HepG2 (cell line): ENCODE results near the gene TMPRSS11F. TPM values are rescaled to one million over a fixed set of nuclear protein-coding genes. Genes with fewer than 3 reads are reported as not detected.

ENCODE experiments used
- NR2F6 ChIP-seq, 2 experiments: IDR thresholded peaks; 2 replicates each; pipeline ENCODE4 v1.6.1; 2016; ENCODE audit warnings: antibody characterized with exemption in 1 of 2, mild to moderate bottlenecking in 1 of 2
- RAD21 ChIP-seq: fragments of 450-650 bp; formaldehyde crosslinking; IDR thresholded peaks from 2 replicates; pipeline ENCODE4 v1.5.0; 2020; ENCODE audit warnings: mild to moderate bottlenecking
- SETDB1 ChIP-seq: sonication (generic); formaldehyde crosslinking; IDR thresholded peaks from 2 replicates; pipeline ENCODE4 v1.5.1; 2020; ENCODE audit warnings: missing genetic modification reagents, mild to moderate bottlenecking, borderline replicate concordance
- SMC3 ChIP-seq: IDR thresholded peaks from 2 replicates; pipeline ENCODE4 v1.6.1; 2011; ENCODE audit warnings: low read length, improper control_type of control experiment
- SNAI1 ChIP-seq: sonication (generic); formaldehyde crosslinking; IDR thresholded peaks from 2 replicates; pipeline ENCODE4 v1.5.0; 2020; ENCODE audit warnings: mild to moderate bottlenecking, missing genetic modification reagents, borderline replicate concordance
- ZFP62 ChIP-seq: sonication (generic); formaldehyde crosslinking; IDR thresholded peaks from 2 replicates; pipeline ENCODE4 v1.4.0; 2020; ENCODE audit warnings: missing genetic modification reagents
- ZKSCAN8 ChIP-seq: IDR thresholded peaks from 2 replicates; pipeline ENCODE4 v1.6.1; 2016; ENCODE audit warnings: borderline replicate concordance, missing genetic modification reagents, missing compliant biosample characterization
- ZNF253 ChIP-seq: sonication (generic); formaldehyde crosslinking; IDR thresholded peaks from 2 replicates; pipeline ENCODE4 v1.8.0; 2022; ENCODE audit warnings: mild to moderate bottlenecking, missing genetic modification reagents, borderline replicate concordance
- ZNF382 ChIP-seq: sonication (generic); formaldehyde crosslinking; IDR thresholded peaks from 2 replicates; pipeline ENCODE4 v1.5.0; 2020; ENCODE audit warnings: missing genetic modification reagents, mild to moderate bottlenecking, borderline replicate concordance
- ZNF766 ChIP-seq: sonication (generic); formaldehyde crosslinking; IDR thresholded peaks from 2 replicates; pipeline ENCODE4 v1.5.0; 2020; ENCODE audit warnings: missing genetic modification reagents, borderline replicate concordance
- polyA plus RNA-seq, 8 experiments: library from polyadenylated mRNA; depleted of rRNA in 3 of 8; stranded (reverse) in 7 of 8; unstranded in 1 of 8; fragments of >200 nt; fragmentation: Illumina TruSeq in 4 of 8; extraction: Trizol in 4 of 8; gene quantifications; 2 replicates each; pipeline versions ENCODE4 v1.2.1 to v1.2.3, GENCODE V29; 2011 to 2016; ENCODE audit warnings: low read depth in 4 of 8, missing spikeins in 1 of 8, mixed read lengths in 1 of 8; ENCODE audit not compliant: insufficient read depth in 1 of 8
- total RNA-seq, 5 experiments: library from RNA; depleted of rRNA; stranded (reverse); fragments of >200 nt; fragmentation: Illumina TruSeq; extraction: Trizol; gene quantifications; 2 replicates each; pipeline ENCODE4 v1.2.3, GENCODE V29; 2016; ENCODE audit warnings: low read depth in 1 of 5
- TF ChIP-seq, protein P1 (sequence below): sonication (generic); formaldehyde crosslinking; IDR thresholded peaks from 2 replicates; pipeline ENCODE4 v1.5.0; 2020; ENCODE audit warnings: mild to moderate bottlenecking, missing genetic modification reagents, moderate library complexity
- TF ChIP-seq, protein P2 (sequence below): sonication (generic); formaldehyde crosslinking; IDR thresholded peaks from 2 replicates; pipeline ENCODE4 v1.4.0; 2020; ENCODE audit warnings: mild to moderate bottlenecking, missing genetic modification reagents
- TF ChIP-seq, protein P3 (sequence below): fragments of 450-650 bp; IDR thresholded peaks from 2 replicates; pipeline ENCODE4 v1.6.1; 2017; ENCODE audit warnings: mild to moderate bottlenecking
- TF ChIP-seq, protein P4 (sequence below): sonication (generic); formaldehyde crosslinking; conservative IDR thresholded peaks from 2 replicates; pipeline ENCODE4 v1.8.0; 2022; ENCODE audit warnings: missing genetic modification reagents
- TF ChIP-seq, protein P5 (sequence below): IDR thresholded peaks from 2 replicates; pipeline ENCODE4 v1.6.1; 2018; ENCODE audit warnings: missing genetic modification reagents

The TMPRSS11F gene
- total and polyA plus RNA-seq, 2 of the 13 experiments (the other 11 are each of a cell fraction or from before 2014, with no cell fraction given) = not detected

DNA sequence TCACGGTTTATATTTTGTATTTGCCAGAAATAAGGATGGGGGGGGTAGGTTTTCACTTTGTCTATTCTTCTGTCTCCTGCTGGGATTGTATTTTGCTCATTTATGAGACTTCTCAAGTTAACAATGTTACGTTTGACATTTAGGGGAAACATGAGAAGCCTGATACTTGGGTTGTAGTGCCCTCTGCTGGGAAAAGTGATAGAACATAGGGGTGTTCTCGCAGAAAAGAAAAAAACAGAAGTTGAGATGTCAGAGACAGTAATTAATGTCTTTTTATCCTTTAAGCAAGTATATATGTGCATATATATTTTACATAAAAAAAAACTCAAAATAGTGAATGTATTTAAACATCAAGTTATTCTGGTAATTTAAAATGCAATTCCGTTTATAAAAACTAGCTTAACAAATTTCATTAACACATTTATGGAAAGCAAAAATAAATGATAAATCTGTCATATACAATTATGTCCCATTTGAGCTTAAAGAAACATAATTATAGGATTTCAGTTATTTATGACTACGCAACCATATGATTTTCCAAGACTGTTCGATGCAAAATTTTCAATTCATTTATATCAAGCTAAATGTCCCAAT lies 46.0 kb upstream of the TMPRSS11F start (continued):
- TF ChIP-seq, protein P1, sequence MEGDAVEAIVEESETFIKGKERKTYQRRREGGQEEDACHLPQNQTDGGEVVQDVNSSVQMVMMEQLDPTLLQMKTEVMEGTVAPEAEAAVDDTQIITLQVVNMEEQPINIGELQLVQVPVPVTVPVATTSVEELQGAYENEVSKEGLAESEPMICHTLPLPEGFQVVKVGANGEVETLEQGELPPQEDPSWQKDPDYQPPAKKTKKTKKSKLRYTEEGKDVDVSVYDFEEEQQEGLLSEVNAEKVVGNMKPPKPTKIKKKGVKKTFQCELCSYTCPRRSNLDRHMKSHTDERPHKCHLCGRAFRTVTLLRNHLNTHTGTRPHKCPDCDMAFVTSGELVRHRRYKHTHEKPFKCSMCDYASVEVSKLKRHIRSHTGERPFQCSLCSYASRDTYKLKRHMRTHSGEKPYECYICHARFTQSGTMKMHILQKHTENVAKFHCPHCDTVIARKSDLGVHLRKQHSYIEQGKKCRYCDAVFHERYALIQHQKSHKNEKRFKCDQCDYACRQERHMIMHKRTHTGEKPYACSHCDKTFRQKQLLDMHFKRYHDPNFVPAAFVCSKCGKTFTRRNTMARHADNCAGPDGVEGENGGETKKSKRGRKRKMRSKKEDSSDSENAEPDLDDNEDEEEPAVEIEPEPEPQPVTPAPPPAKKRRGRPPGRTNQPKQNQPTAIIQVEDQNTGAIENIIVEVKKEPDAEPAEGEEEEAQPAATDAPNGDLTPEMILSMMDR (CRISPR knock-in tag) = peak; percentile 66
- TF ChIP-seq, protein P2, sequence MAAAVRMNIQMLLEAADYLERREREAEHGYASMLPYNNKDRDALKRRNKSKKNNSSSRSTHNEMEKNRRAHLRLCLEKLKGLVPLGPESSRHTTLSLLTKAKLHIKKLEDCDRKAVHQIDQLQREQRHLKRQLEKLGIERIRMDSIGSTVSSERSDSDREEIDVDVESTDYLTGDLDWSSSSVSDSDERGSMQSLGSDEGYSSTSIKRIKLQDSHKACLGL = no peak
- TF ChIP-seq RAD21 (CRISPR knock-in tag) (peak; percentile 47; the same call in 1 of the 2 replicates), NR2F6 (IDR thresholded peaks at IDR 0.05) (no peak), NR2F6 (CRISPR knock-in tag; IDR thresholded peaks at IDR 0.05) (no peak), ZKSCAN8 (CRISPR knock-in tag) (no peak), ZNF766 (CRISPR knock-in tag) (no peak), ZNF253 (CRISPR knock-in tag) (no peak), SNAI1 (CRISPR knock-in tag) (no peak), SMC3 (peak; percentile 51; the same call in 1 of the 2 replicates), SETDB1 (CRISPR knock-in tag) (no peak), ZFP62 (CRISPR knock-in tag) (no peak), ZNF382 (CRISPR knock-in tag) (no peak)
- TF ChIP-seq, protein P3, sequence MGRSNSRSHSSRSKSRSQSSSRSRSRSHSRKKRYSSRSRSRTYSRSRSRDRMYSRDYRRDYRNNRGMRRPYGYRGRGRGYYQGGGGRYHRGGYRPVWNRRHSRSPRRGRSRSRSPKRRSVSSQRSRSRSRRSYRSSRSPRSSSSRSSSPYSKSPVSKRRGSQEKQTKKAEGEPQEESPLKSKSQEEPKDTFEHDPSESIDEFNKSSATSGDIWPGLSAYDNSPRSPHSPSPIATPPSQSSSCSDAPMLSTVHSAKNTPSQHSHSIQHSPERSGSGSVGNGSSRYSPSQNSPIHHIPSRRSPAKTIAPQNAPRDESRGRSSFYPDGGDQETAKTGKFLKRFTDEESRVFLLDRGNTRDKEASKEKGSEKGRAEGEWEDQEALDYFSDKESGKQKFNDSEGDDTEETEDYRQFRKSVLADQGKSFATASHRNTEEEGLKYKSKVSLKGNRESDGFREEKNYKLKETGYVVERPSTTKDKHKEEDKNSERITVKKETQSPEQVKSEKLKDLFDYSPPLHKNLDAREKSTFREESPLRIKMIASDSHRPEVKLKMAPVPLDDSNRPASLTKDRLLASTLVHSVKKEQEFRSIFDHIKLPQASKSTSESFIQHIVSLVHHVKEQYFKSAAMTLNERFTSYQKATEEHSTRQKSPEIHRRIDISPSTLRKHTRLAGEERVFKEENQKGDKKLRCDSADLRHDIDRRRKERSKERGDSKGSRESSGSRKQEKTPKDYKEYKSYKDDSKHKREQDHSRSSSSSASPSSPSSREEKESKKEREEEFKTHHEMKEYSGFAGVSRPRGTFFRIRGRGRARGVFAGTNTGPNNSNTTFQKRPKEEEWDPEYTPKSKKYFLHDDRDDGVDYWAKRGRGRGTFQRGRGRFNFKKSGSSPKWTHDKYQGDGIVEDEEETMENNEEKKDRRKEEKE = no peak
- TF ChIP-seq, protein P4, sequence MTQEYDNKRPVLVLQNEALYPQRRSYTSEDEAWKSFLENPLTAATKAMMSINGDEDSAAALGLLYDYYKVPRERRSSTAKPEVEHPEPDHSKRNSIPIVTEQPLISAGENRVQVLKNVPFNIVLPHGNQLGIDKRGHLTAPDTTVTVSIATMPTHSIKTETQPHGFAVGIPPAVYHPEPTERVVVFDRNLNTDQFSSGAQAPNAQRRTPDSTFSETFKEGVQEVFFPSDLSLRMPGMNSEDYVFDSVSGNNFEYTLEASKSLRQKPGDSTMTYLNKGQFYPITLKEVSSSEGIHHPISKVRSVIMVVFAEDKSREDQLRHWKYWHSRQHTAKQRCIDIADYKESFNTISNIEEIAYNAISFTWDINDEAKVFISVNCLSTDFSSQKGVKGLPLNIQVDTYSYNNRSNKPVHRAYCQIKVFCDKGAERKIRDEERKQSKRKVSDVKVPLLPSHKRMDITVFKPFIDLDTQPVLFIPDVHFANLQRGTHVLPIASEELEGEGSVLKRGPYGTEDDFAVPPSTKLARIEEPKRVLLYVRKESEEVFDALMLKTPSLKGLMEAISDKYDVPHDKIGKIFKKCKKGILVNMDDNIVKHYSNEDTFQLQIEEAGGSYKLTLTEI (CRISPR knock-in tag) = no peak
- TF ChIP-seq, protein P5, sequence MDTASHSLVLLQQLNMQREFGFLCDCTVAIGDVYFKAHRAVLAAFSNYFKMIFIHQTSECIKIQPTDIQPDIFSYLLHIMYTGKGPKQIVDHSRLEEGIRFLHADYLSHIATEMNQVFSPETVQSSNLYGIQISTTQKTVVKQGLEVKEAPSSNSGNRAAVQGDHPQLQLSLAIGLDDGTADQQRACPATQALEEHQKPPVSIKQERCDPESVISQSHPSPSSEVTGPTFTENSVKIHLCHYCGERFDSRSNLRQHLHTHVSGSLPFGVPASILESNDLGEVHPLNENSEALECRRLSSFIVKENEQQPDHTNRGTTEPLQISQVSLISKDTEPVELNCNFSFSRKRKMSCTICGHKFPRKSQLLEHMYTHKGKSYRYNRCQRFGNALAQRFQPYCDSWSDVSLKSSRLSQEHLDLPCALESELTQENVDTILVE (CRISPR knock-in tag) = no peak
- TF ChIP-seq, all 625 proteins: peak for 4
